PC-9 (cell line): ENCODE measurements around the gene PTTG1IP.

ENCODE experiments used
- EZH2 ChIP-seq: fragments of 200-600 bp; sonication (generic); IDR thresholded peaks from 2 replicates; pipeline ENCODE4 v1.8.0; 2017; ENCODE audit warnings: antibody characterized with exemption, low read depth
- TF ChIP-seq, protein P1 (sequence below): fragments of 200-600 bp; sonication (generic); conservative IDR thresholded peaks from 2 replicates; pipeline ENCODE4 v1.6.1; 2017; ENCODE audit warnings: mixed run types, antibody characterized with exemption, mild to moderate bottlenecking, moderate library complexity

- TF ChIP-seq, protein P1, sequence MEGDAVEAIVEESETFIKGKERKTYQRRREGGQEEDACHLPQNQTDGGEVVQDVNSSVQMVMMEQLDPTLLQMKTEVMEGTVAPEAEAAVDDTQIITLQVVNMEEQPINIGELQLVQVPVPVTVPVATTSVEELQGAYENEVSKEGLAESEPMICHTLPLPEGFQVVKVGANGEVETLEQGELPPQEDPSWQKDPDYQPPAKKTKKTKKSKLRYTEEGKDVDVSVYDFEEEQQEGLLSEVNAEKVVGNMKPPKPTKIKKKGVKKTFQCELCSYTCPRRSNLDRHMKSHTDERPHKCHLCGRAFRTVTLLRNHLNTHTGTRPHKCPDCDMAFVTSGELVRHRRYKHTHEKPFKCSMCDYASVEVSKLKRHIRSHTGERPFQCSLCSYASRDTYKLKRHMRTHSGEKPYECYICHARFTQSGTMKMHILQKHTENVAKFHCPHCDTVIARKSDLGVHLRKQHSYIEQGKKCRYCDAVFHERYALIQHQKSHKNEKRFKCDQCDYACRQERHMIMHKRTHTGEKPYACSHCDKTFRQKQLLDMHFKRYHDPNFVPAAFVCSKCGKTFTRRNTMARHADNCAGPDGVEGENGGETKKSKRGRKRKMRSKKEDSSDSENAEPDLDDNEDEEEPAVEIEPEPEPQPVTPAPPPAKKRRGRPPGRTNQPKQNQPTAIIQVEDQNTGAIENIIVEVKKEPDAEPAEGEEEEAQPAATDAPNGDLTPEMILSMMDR = no peak
- TF ChIP-seq EZH2 = no peak
Observed at GRCh38 chr21:44917446-44918106, 44.1 kb upstream of the PTTG1IP start.
